Hematopoietic multipotent progenitor cell (in vitro differentiated cells): ENCODE measurements around the gene SNED1. TPM values are rescaled to one million over a fixed set of nuclear protein-coding genes. Genes with fewer than 3 reads are reported as not detected.

Experiments used
- DNase-seq, 3 donors: peaks; one replicate each; pipeline ENCODE4 v3.0.0-alpha.2; 2011 to 2015; ENCODE audit warnings: low read depth in 2 of 3, low spot score in 2 of 3
- total RNA-seq: library from RNA; depleted of rRNA; stranded (reverse); fragments of >200 nt; gene quantifications from one replicate; pipeline ENCODE4 v1.2.3, GENCODE V29; 2012

Gene SNED1
- total RNA-seq, 1 donor = 11.8 TPM

- DNase-seq = no peak
Observed at GRCh38 chr2:241122376-241123002, 124.1 kb downstream of the SNED1 start.

GRCh38 chr2:241123816-241124536 is 125.6 kb downstream of the SNED1 start:
- DNase-seq = no peak

GRCh38 chr2:241125626-241126025 is 127.2 kb downstream of the SNED1 start:
- no peak for DNase-seq

DNA sequence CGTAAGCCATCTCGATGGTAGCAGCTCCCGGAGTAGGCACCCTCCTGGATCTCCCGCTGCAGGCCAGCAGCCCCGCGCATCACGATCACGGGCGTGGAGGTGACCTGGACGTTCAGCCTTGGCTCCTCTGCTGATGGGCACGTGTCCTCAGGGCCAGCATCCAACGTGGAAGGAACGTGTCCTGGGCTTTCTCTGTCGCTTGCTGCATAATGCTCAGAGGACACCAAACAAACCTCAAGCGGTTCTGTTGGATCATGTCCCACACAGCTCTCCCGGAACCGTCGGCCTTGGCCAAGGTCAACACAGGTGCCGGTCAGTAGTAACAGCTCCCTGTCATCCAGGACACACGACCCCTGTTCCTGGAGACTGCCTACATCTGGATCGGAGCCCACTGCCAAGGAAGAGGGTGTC is 127.8 kb downstream of the SNED1 start:
- no peak for DNase-seq

GRCh38 chr2:241126771-241127202 is 128.4 kb downstream of the SNED1 start:
- DNase-seq = no peak

GRCh38 chr2:241128266-241128665 is 129.8 kb downstream of the SNED1 start:
- DNase-seq = no peak

DNA sequence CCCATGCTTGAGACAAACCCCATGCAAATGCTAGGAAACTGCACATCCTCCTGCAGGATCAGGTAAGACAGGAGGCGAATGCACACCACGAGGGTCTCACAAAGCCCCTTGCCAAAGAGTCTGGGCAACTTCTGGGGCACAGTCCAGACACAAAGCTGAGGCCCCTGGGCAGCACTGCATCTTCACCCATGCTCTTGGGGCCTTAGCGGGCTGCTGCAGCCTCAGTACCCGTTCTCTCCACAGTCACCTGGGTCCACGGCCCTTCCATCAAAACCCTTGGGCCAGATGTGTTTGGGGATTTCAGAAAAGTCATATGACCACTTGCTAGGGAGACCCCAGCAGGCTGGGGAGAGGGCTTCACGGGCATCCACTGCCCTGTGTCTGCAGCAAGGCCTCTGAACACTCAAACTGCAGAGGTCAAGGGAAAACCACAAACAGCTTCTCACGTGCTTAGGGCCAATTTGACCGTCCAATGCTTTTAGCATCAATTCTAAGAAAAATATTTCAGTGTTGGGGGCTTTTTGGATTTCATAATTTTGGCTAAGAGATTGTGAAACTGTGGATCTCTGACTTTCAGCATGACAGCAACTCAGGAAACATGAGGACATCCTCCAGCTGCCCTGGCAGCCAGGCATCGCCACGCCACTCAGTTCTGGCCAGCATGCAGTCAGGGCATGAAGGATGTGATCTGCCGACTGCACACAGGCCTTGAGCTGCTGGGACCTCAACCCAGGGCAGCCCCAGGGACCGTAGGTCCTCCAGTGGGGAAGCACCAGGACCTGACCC is 130.9 kb downstream of the SNED1 start:
- no peak for DNase-seq

- no peak for DNase-seq
Observed at GRCh38 chr2:241130316-241130715, 131.9 kb downstream of the SNED1 start.

GRCh38 chr2:241131531-241131930 is 133.1 kb downstream of the SNED1 start:
- DNase-seq = no peak

DNA sequence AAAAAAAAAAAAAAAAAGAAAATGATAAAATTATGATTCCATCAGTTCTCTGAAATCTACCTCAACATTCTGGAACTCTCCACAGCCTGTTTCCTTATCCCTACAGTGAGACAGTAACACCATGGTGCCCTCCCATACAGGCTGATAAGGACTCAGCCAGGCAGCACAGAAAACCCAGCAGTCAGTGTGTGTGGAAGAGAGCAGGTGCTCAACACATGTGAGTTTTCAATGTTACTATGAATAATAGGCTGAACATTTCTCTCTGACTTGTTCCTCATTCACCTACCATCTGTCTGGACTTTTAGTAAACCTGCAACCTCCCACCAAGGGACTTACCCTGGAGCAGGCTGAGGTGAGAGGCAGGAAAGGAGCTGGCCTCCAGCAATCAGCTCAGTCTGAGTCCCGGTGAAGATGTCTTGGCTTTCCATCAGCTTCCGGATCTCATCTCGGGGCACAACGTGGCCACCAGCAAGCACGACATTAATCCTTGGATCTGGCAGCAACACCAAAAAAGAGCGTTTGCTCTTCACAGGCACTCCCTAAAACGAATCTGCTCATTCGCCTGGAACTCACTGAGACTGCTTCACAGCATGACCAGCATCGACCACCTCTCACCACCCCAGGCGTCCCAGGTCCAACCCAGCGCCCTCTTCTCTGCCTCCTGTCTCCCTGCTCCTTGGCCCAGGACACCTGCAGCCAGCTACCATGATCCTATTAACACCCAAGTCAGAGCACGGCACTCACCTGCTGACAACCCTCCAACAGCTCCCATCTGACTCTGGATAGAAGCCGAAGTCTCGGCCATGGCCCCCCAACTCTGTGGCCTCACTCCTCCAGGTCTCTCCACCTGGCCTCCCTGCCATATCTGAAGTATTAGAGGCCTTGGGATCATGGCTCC is 134.4 kb downstream of the SNED1 start:
- DNase-seq = no peak

- DNase-seq = no peak
Observed at GRCh38 chr2:241133436-241133820, 135.0 kb downstream of the SNED1 start.

DNA sequence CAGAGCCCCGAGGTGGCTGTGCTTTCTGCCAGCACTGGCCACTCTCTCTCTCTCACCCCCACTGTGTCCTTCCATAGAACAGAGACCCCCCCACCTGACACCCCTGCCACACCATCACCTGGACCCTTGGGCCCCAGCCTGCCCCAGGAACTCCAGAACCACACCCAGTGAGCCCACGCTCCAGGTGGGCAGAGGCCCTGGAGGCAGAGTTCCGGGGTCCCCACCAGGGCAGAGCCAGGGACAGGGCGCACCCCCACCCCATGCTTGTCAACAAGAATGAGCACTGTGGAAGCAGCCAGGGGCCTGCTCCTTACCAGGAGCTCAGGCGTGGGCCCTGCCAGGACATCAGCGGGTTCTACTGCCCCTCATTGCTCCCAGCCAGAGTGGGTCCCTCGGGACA is 136.3 kb downstream of the SNED1 start:
- DNase-seq = no peak

- DNase-seq = no peak
Observed at GRCh38 chr2:241135737-241136136, 137.3 kb downstream of the SNED1 start.

- DNase-seq = no peak
Observed at GRCh38 chr2:241136191-241136590, 137.8 kb downstream of the SNED1 start.

- no peak for DNase-seq
Observed at GRCh38 chr2:241136661-241137260, 138.3 kb downstream of the SNED1 start.

- no peak for DNase-seq
Observed at GRCh38 chr2:241137276-241138190, 139.1 kb downstream of the SNED1 start.

- DNase-seq = no peak
Observed at GRCh38 chr2:241138471-241138870, 140.1 kb downstream of the SNED1 start.

GRCh38 chr2:241139531-241140444 is 141.4 kb downstream of the SNED1 start:
- no peak for DNase-seq
